ENCODE data around the gene NETO2.
"Not testable (repeated sequence)": the region's sequence is repeated elsewhere in the genome, so short reads cannot be mapped to it uniquely, and the experiment has no call there.

Gene NETO2

GRCh38 chr16:47109361-47109760, 34.4 kb downstream of the NETO2 start (continued):
- TF ChIP-seq, protein P1, sequence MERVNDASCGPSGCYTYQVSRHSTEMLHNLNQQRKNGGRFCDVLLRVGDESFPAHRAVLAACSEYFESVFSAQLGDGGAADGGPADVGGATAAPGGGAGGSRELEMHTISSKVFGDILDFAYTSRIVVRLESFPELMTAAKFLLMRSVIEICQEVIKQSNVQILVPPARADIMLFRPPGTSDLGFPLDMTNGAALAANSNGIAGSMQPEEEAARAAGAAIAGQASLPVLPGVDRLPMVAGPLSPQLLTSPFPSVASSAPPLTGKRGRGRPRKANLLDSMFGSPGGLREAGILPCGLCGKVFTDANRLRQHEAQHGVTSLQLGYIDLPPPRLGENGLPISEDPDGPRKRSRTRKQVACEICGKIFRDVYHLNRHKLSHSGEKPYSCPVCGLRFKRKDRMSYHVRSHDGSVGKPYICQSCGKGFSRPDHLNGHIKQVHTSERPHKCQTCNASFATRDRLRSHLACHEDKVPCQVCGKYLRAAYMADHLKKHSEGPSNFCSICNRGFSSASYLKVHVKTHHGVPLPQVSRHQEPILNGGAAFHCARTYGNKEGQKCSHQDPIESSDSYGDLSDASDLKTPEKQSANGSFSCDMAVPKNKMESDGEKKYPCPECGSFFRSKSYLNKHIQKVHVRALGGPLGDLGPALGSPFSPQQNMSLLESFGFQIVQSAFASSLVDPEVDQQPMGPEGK (CRISPR knock-in tag; IDR thresholded peaks at IDR 0.05; ENCODE audit: borderline replicate concordance) = no peak
- TF ChIP-seq BACH2 (CRISPR knock-in tag; IDR thresholded peaks at IDR 0.05; ENCODE audit: borderline replicate concordance) (no peak), ZNF8 (CRISPR knock-in tag; IDR thresholded peaks at IDR 0.05) (no peak), PPARA (CRISPR knock-in tag; IDR thresholded peaks at IDR 0.05; ENCODE audit: borderline replicate concordance) (no peak)

DNA sequence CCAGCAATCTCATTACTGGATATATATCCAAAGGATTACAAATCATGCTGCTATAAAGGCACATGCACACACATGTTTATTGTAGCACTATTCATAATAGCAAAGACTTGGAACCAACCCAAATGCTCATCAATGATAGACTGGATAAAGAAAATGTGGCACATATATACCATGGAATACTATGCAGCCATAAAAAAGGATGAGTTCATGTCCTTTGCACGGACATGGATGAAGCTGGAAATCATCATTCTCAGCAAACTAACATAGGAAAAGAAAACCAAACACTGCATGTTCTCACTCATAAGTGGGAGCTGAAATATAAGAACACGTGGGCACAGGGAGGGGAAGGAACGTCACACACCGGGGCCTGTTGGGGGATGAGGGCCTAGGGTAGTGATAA, 40.8 kb downstream of the NETO2 start:
- peak; percentile 53; the same call in 1 of the 2 replicates for TF ChIP-seq ZNF8 (CRISPR knock-in tag; IDR thresholded peaks at IDR 0.05)
- ATAC-seq = not testable (repeated sequence)

- ATAC-seq = not testable (repeated sequence)
Measured at GRCh38 chr16:47097154-47097553, 46.6 kb downstream of the NETO2 start.

DNA sequence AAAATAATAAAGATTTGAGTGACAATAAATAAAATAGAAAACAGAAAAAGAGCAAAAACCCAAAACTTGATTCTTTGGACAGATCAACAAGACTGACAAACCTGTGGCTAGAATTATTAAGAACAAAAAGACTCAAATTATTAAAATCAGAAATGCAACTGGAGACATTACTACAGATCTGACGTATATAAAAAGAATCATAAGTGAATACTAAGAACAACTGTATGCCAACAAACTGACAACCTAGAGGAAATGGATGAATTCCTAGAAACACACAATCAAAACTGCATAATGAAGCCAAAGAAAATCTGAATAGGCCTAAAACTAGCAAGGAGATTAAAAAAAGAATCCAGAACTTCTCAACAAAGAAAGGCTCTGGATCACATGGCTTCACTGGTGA, 47.4 kb downstream of the NETO2 start:
- TF ChIP-seq SNAI2 (CRISPR knock-in tag; IDR thresholded peaks at IDR 0.05) = no peak
- TF ChIP-seq ZNF565 (CRISPR knock-in tag; conservative IDR thresholded peaks at IDR 0.05; ENCODE audit: low read depth) = no peak
- TF ChIP-seq ESRRG (CRISPR knock-in tag; IDR thresholded peaks at IDR 0.05) = no peak
- TF ChIP-seq GLIS3 (CRISPR knock-in tag; IDR thresholded peaks at IDR 0.05) = no peak
- TF ChIP-seq TCF4 (CRISPR knock-in tag; IDR thresholded peaks at IDR 0.05; ENCODE audit: borderline replicate concordance) = no peak
- TF ChIP-seq, protein P2, sequence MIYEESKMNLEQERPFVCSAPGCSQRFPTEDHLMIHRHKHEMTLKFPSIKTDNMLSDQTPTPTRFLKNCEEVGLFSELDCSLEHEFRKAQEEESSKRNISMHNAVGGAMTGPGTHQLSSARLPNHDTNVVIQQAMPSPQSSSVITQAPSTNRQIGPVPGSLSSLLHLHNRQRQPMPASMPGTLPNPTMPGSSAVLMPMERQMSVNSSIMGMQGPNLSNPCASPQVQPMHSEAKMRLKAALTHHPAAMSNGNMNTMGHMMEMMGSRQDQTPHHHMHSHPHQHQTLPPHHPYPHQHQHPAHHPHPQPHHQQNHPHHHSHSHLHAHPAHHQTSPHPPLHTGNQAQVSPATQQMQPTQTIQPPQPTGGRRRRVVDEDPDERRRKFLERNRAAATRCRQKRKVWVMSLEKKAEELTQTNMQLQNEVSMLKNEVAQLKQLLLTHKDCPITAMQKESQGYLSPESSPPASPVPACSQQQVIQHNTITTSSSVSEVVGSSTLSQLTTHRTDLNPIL (CRISPR knock-in tag; IDR thresholded peaks at IDR 0.05; ENCODE audit: low read depth) = no peak
- TF ChIP-seq BACH2 (CRISPR knock-in tag; IDR thresholded peaks at IDR 0.05; ENCODE audit: borderline replicate concordance) = no peak
- no peak for TF ChIP-seq ISL1 (CRISPR knock-in tag; IDR thresholded peaks at IDR 0.05)
- no peak for TF ChIP-seq ZFP30 (CRISPR knock-in tag; IDR thresholded peaks at IDR 0.05)
- no peak for TF ChIP-seq POU6F1 (CRISPR knock-in tag; IDR thresholded peaks at IDR 0.05; ENCODE audit: borderline replicate concordance, low read depth)
- TF ChIP-seq ZC3H10 (CRISPR knock-in tag; IDR thresholded peaks at IDR 0.05) = no peak
- TF ChIP-seq ZNF70 (CRISPR knock-in tag; IDR thresholded peaks at IDR 0.05) = no peak
- no peak for TF ChIP-seq TOX (CRISPR knock-in tag; IDR thresholded peaks at IDR 0.05; ENCODE audit: borderline replicate concordance)
- no peak for TF ChIP-seq CSDC2 (CRISPR knock-in tag; IDR thresholded peaks at IDR 0.05)
- no peak for TF ChIP-seq PPARA (CRISPR knock-in tag; IDR thresholded peaks at IDR 0.05; ENCODE audit: borderline replicate concordance)
- TF ChIP-seq, protein P1 (CRISPR knock-in tag; IDR thresholded peaks at IDR 0.05; ENCODE audit: borderline replicate concordance) = no peak
- TF ChIP-seq OSR1 (CRISPR knock-in tag; IDR thresholded peaks at IDR 0.05) = no peak
- ATAC-seq = no peak

GRCh38 chr16:47084198-47084597, 59.5 kb downstream of the NETO2 start:
- no peak for ATAC-seq
- no peak for TF ChIP-seq ISL1 (CRISPR knock-in tag; IDR thresholded peaks at IDR 0.05)
- TF ChIP-seq ZFP3 (CRISPR knock-in tag; IDR thresholded peaks at IDR 0.05) = no peak
- TF ChIP-seq ZFP30 (CRISPR knock-in tag; IDR thresholded peaks at IDR 0.05) = no peak
- TF ChIP-seq BACH2 (CRISPR knock-in tag; IDR thresholded peaks at IDR 0.05; ENCODE audit: borderline replicate concordance) = no peak
- TF ChIP-seq GLIS3 (CRISPR knock-in tag; IDR thresholded peaks at IDR 0.05) = no peak
- no peak for TF ChIP-seq TSHZ2 (CRISPR knock-in tag; IDR thresholded peaks at IDR 0.05)
- TF ChIP-seq, protein P1 (CRISPR knock-in tag; IDR thresholded peaks at IDR 0.05; ENCODE audit: borderline replicate concordance) = no peak
- TF ChIP-seq ARNTL (CRISPR knock-in tag; IDR thresholded peaks at IDR 0.05; ENCODE audit: borderline replicate concordance, low read depth) = no peak
- TF ChIP-seq TOX (CRISPR knock-in tag; IDR thresholded peaks at IDR 0.05; ENCODE audit: borderline replicate concordance) = no peak
- TF ChIP-seq, protein P2 (CRISPR knock-in tag; IDR thresholded peaks at IDR 0.05; ENCODE audit: low read depth) = no peak
- TF ChIP-seq TCF4 (CRISPR knock-in tag; IDR thresholded peaks at IDR 0.05; ENCODE audit: borderline replicate concordance) = no peak
- no peak for TF ChIP-seq ZNF565 (CRISPR knock-in tag; conservative IDR thresholded peaks at IDR 0.05; ENCODE audit: low read depth)
- TF ChIP-seq ESRRG (CRISPR knock-in tag; IDR thresholded peaks at IDR 0.05) = no peak
- no peak for TF ChIP-seq ZC3H10 (CRISPR knock-in tag; IDR thresholded peaks at IDR 0.05)
